CD14-positive monocyte (primary cell): Measurements from ENCODE around the gene DIS3L2. TPM values are rescaled to one million over a fixed set of nuclear protein-coding genes. Genes with fewer than 3 reads are reported as not detected.

Experiments
- DNase-seq, 3 donors: peaks; one replicate each; pipeline ENCODE4 v3.0.0-alpha.2; 2011 to 2022
- H2AFZ ChIP-seq: 2 replicates; pipeline ENCODE4 v1.6.0; 2012; ENCODE audit warnings: mild to moderate bottlenecking, low read depth, low read length, inconsistent platforms; ENCODE audit not compliant: insufficient read depth, poor library complexity, severe bottlenecking
- H3K27ac ChIP-seq, 2 donors: 1 replicate in 1 of 2; 2 replicates in 1 of 2; pipeline ENCODE4 v1.5.1; 2012 to 2013; ENCODE audit warnings: low read length in 2 of 2, control low read depth in 1 of 2, inconsistent platforms in 1 of 2, low read depth in 1 of 2, mild to moderate bottlenecking in 1 of 2
- H3K27me3 ChIP-seq, 2 donors: one replicate each; pipeline versions ENCODE4 v1.6.0 to v1.6.1; 2011 to 2013; ENCODE audit warnings: low read length in 2 of 2; ENCODE audit not compliant: control insufficient read depth in 2 of 2, insufficient read depth in 2 of 2
- H3K36me3 ChIP-seq, 2 donors: replicated peaks in 1 of 2; 1 replicate in 1 of 2; 2 replicates in 1 of 2; pipeline versions ENCODE4 v1.5.1 to v1.6.1; 2012 to 2013; ENCODE audit warnings: low read length in 2 of 2, control low read depth in 1 of 2, inconsistent platforms in 1 of 2, mild to moderate bottlenecking in 1 of 2; ENCODE audit not compliant: insufficient read depth in 2 of 2, control insufficient read depth in 1 of 2
- H3K4me1 ChIP-seq, 2 donors: 1 replicate in 1 of 2; 2 replicates in 1 of 2; pipeline versions ENCODE4 v1.5.1 to v1.6.1; 2012 to 2013; ENCODE audit warnings: low read length in 2 of 2, control low read depth in 1 of 2, inconsistent platforms in 1 of 2, mild to moderate bottlenecking in 1 of 2, moderate library complexity in 1 of 2; ENCODE audit not compliant: insufficient read depth in 2 of 2, control insufficient read depth in 1 of 2
- H3K4me2 ChIP-seq: replicated peaks from 2 replicates; pipeline ENCODE3; 2012; ENCODE audit warnings: low read length, moderate library complexity, mild to moderate bottlenecking; ENCODE audit not compliant: poor library complexity, severe bottlenecking; ENCODE audit errors: extremely low read depth
- H3K4me3 ChIP-seq, 3 experiments: fragments of 200-600 bp in 1 of 3; sonication (generic) in 1 of 3; replicated peaks in 1 of 3; 1 replicate in 2 of 3; 2 replicates in 1 of 3; pipeline ENCODE4 v1.5.1; 2011 to 2013; ENCODE audit warnings: low read length in 3 of 3, mild to moderate bottlenecking in 3 of 3, control low read depth in 2 of 3, low read depth in 2 of 3, inconsistent platforms in 1 of 3, moderate library complexity in 1 of 3
- H3K79me2 ChIP-seq: 2 replicates; pipeline ENCODE4 v1.6.0; 2012; ENCODE audit warnings: mild to moderate bottlenecking, control low read depth, inconsistent platforms, low read length, moderate library complexity; ENCODE audit not compliant: insufficient read depth
- H3K9ac ChIP-seq: 2 replicates; pipeline ENCODE4 v1.6.0; 2017; ENCODE audit warnings: low read length, mild to moderate bottlenecking; ENCODE audit not compliant: insufficient read depth, poor library complexity, severe bottlenecking
- H3K9me3 ChIP-seq, 2 donors: replicated peaks in 1 of 2; 1 replicate in 1 of 2; 2 replicates in 1 of 2; pipeline versions ENCODE4 v1.5.1 to v1.6.1; 2012 to 2013; ENCODE audit warnings: low read length in 2 of 2, control low read depth in 1 of 2; ENCODE audit not compliant: control insufficient read depth in 1 of 2, insufficient read depth in 1 of 2
- H4K20me1 ChIP-seq: 2 replicates; pipeline ENCODE4 v1.6.0; 2012; ENCODE audit warnings: mild to moderate bottlenecking, low read length, control low read depth, moderate library complexity; ENCODE audit not compliant: insufficient read depth
- H3K27ac Mint-ChIP-seq, 7 donors: one replicate each; pipeline ENCODE4 v1.8.0; 2020; ENCODE audit warnings: mild to moderate bottlenecking in 7 of 7, mixed read lengths in 7 of 7, moderate library complexity in 6 of 7, inconsistent platforms in 2 of 7
- H3K27me3 Mint-ChIP-seq, 3 donors: one replicate each; pipeline ENCODE4 v1.8.0; 2021 to 2022; ENCODE audit warnings: low read depth in 3 of 3, mild to moderate bottlenecking in 3 of 3, mixed read lengths in 3 of 3, moderate library complexity in 3 of 3, inconsistent platforms in 1 of 3
- H3K36me3 Mint-ChIP-seq, 2 donors: one replicate each; pipeline ENCODE4 v1.8.0; 2020; ENCODE audit warnings: mixed read lengths in 2 of 2, inconsistent platforms in 1 of 2, mild to moderate bottlenecking in 1 of 2
- H3K4me1 Mint-ChIP-seq: one replicate; pipeline ENCODE4 v1.8.0; 2020; ENCODE audit warnings: mild to moderate bottlenecking, mixed read lengths
- H3K4me3 Mint-ChIP-seq, 2 donors: one replicate each; pipeline ENCODE4 v1.8.0; 2020; ENCODE audit warnings: mild to moderate bottlenecking in 2 of 2, mixed read lengths in 2 of 2, moderate library complexity in 1 of 2
- H3K9me3 Mint-ChIP-seq, 7 donors: one replicate each; pipeline ENCODE4 v1.8.0; 2020 to 2022; ENCODE audit warnings: mixed read lengths in 7 of 7, mild to moderate bottlenecking in 6 of 7, moderate library complexity in 6 of 7, inconsistent platforms in 2 of 7
- CTCF ChIP-seq: fragments of 200-600 bp; IDR thresholded peaks from one replicate; pipeline ENCODE4 v1.8.0; 2022; ENCODE audit warnings: antibody characterized with exemption, mild to moderate bottlenecking
- WGBS: methylation state at CpG from one replicate; pipeline ENCODE4 v1.1.5; 2013; ENCODE audit warnings: missing lambda C conversion rate; ENCODE audit not compliant: insufficient coverage; 5-methylcytosine and 5-hydroxymethylcytosine counted together
- intact Hi-C, 2 donors: fragments of 100-400 bp; cut with micrococcal nuclease; formaldehyde crosslinking; loops; one replicate each; pipeline versions ENCODE4 v1.15.0 to v1.15.1; 2023
- polyA plus RNA-seq, 3 donors: library from polyadenylated mRNA; depleted of rRNA in 1 of 3; unstranded in 2 of 3; stranded (reverse) in 1 of 3; fragments of 300-500 nt in 2 of 3; fragments of >200 nt in 1 of 3; fragmentation: Illumina TruSeq in 2 of 3; gene quantifications; 1 replicate in 2 of 3; 2 replicates in 1 of 3; pipeline ENCODE4 v1.2.3, GENCODE V29; 2012 to 2021

DIS3L2 gene
- polyA plus RNA-seq, 3 donors, result 6.0 to 21.7 (median 6.4) TPM

- H3K27me3 Mint-ChIP-seq, result peaks cover 0 to 2% (median 1%) of the 10 kb centered on the region in 3 donors
- H3K27ac Mint-ChIP-seq, result no peak overlapping the region
- peaks cover 0 to 7% of the 10 kb centered on the region in 2 donors for H3K36me3 ChIP-seq
- no peak for TF ChIP-seq CTCF
- WGBS, result 87% methylated on average over 2 of the region's 5 CpGs
- H3K36me3 Mint-ChIP-seq, result peaks cover 11 to 25% of the 10 kb centered on the region in 2 donors
- H3K27me3 ChIP-seq, result no peaks in the 10 kb centered on the region
- no peaks in the 10 kb centered on the region for H3K9me3 Mint-ChIP-seq
- H3K4me3 ChIP-seq, result no peak overlapping the region
- H3K4me1 ChIP-seq, result no peaks in the 10 kb centered on the region
- no peak overlapping the region for H3K9ac ChIP-seq
- H3K9me3 ChIP-seq, result no peaks in the 10 kb centered on the region
- no peak overlapping the region for H3K27ac ChIP-seq
- intact Hi-C loops, result no loop called here
- no peak for DNase-seq
- H3K4me1 Mint-ChIP-seq, result no peaks in the 10 kb centered on the region
- peaks cover 17% of the 10 kb centered on the region for H3K79me2 ChIP-seq
- no peak overlapping the region for H3K4me2 ChIP-seq
- no peak overlapping the region for H3K4me3 Mint-ChIP-seq
- peaks cover 38% of the 10 kb centered on the region for H4K20me1 ChIP-seq
- no peak overlapping the region for H2AFZ ChIP-seq
Observed at GRCh38 chr2:231987124-231987727, 25.7 kb downstream of the DIS3L2 start.

GRCh38 chr2:231988179-231988866 lies 26.8 kb downstream of the DIS3L2 start:
- Histone ChIP-seq H3K9me3 (no peaks in the 10 kb centered on the region), H3K4me2 (no peak overlapping the region), H3K36me3 (no peaks in the 10 kb centered on the region), H2AFZ (no peak overlapping the region), H3K79me2 (peaks cover 13% of the 10 kb centered on the region), H3K4me3 (no peak overlapping the region), H3K27ac (no peak overlapping the region), H4K20me1 (peaks cover 49% of the 10 kb centered on the region), H3K27me3 (no peaks in the 10 kb centered on the region), H3K4me1 (no peaks in the 10 kb centered on the region), H3K9ac (no peak overlapping the region)
- Mint-ChIP-seq H3K36me3 (peaks cover 6 to 21% of the 10 kb centered on the region in 2 donors), H3K4me1 (no peaks in the 10 kb centered on the region), H3K27me3 (peaks cover 0 to 2% (median 1%) of the 10 kb centered on the region in 3 donors), H3K9me3 (no peaks in the 10 kb centered on the region), H3K27ac (no peak overlapping the region), H3K4me3 (no peak overlapping the region)
- no peak for TF ChIP-seq CTCF
- 100% methylated on average over 1 of the region's 8 CpGs for WGBS
- no peak for DNase-seq
- intact Hi-C loops, result no loop called here
